OCI-LY3 (cell line): Measurements from ENCODE around the gene ANK2.

Source experiments
- H2AFZ ChIP-seq: fragments of 200-600, 300-600 bp; shearing (Covaris generic); 2 replicates; pipeline ENCODE4 v1.6.0; 2014; ENCODE audit warnings: antibody characterized with exemption, low read depth, low read length
- H3K27ac ChIP-seq: fragments of 200-600, 300-600 bp; sonication (generic); 2 replicates; pipeline ENCODE4 v1.5.1; 2014; ENCODE audit warnings: mild to moderate bottlenecking, low read length, moderate library complexity, mixed read lengths
- H3K27me3 ChIP-seq: fragments of 200-600, 300-600 bp; sonication (generic); 2 replicates; pipeline ENCODE4 v1.6.1; 2014; ENCODE audit warnings: low read depth, low read length, mixed read lengths
- H3K36me3 ChIP-seq: fragments of 200-600, 300-600 bp; sonication (generic); replicated peaks from 2 replicates; pipeline ENCODE3; 2014; ENCODE audit warnings: low read depth, low read length, mixed read lengths
- H3K4me1 ChIP-seq: fragments of 300-600, 200-600 bp; sonication (generic); 2 replicates; pipeline ENCODE4 v1.6.1; 2014; ENCODE audit warnings: low read length, mixed read lengths
- H3K4me2 ChIP-seq: fragments of 200-600, 300-600 bp; sonication (generic); 2 replicates; pipeline ENCODE4 v1.6.1; 2014; ENCODE audit warnings: low read length, mixed read lengths
- H3K4me3 ChIP-seq: fragments of 300-600, 200-600 bp; sonication (generic); 2 replicates; pipeline ENCODE4 v1.5.1; 2014; ENCODE audit warnings: antibody characterized with exemption, mild to moderate bottlenecking, low read length, moderate library complexity
- H3K79me2 ChIP-seq: fragments of 300-600, 200-600 bp; shearing (Covaris generic); 2 replicates; pipeline ENCODE4 v1.6.1; 2014; ENCODE audit warnings: mild to moderate bottlenecking, low read length, mixed read lengths
- H3K9ac ChIP-seq: fragments of 300-600, 200-600 bp; shearing (Covaris generic); 2 replicates; pipeline ENCODE4 v1.6.0; 2014; ENCODE audit warnings: mild to moderate bottlenecking, low read length, moderate library complexity
- H3K9me3 ChIP-seq: fragments of 200-600, 300-600 bp; shearing (Covaris generic); 2 replicates; pipeline ENCODE4 v1.6.1; 2014; ENCODE audit warnings: low read length, mixed read lengths; ENCODE audit not compliant: insufficient read depth
- H4K20me1 ChIP-seq: fragments of 200-600, 300-600 bp; sonication (generic); 2 replicates; pipeline ENCODE4 v1.6.1; 2016; ENCODE audit warnings: low read length, mixed read lengths; ENCODE audit not compliant: insufficient read depth
- CTCF ChIP-seq: fragments of 200-600, 300-600 bp; sonication (generic); IDR thresholded peaks from 2 replicates; pipeline ENCODE4 v1.5.1; 2014; ENCODE audit warnings: antibody characterized with exemption, low read length, low read depth
- EZH2phosphoT487 ChIP-seq: fragments of 200-600 bp; shearing (Covaris generic); IDR thresholded peaks from 2 replicates; pipeline ENCODE4 v1.6.1; 2018; ENCODE audit warnings: antibody characterized with exemption, mixed run types, low read depth

Gene ANK2

DNA sequence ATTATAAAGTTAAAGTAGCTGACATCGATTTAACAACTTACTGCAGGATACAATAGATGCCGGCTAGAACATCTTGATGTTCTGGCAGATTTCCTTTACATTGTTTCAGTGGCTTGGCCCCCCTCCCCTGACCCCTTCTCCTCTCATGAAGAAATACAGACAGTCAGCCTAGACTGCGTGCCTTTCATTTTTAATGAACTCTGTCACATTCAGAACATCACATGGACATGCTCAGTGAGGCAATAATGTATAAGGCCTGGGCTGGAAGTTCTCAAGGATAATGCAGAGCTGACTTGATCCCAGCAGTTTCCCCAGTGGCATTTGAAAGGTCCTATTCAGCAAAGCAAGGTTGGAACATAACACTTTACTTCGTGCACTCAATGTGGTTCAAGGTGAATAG is 239.2 kb downstream of the ANK2 start:
- Histone ChIP-seq H3K27ac (no peak overlapping the region), H3K9me3 (no peaks in the 10 kb centered on the region), H3K9ac (no peak overlapping the region), H3K4me1 (no peaks in the 10 kb centered on the region), H4K20me1 (no peaks in the 10 kb centered on the region), H3K27me3 (no peaks in the 10 kb centered on the region), H3K4me2 (no peak overlapping the region), H3K79me2 (no peaks in the 10 kb centered on the region), H3K36me3 (no peaks in the 10 kb centered on the region), H3K4me3 (no peak overlapping the region), H2AFZ (no peak overlapping the region)
- TF ChIP-seq EZH2phosphoT487 = no peak
- no peak for TF ChIP-seq CTCF

DNA sequence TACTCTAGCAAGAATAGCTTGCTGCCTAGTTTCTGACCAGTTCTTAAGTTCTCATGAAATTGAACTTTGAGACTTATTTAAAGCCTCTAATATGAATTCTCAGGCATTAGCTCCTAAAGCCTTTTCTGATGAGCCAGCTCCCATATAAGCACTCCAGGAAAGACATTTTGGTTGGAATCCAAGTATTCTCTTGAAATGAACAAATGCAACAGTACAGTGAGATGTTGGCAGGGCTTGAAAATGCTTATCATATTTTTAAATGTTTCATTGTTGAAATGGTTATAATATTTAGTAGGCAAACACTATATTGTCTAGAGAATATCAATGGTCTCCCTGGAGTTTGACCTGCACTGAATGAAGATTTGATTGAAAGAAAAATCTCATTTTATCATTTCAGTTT is 240.3 kb downstream of the ANK2 start:
- Histone ChIP-seq H3K27ac (no peak overlapping the region), H3K79me2 (no peaks in the 10 kb centered on the region), H2AFZ (no peak overlapping the region), H4K20me1 (no peaks in the 10 kb centered on the region), H3K4me2 (no peak overlapping the region), H3K36me3 (no peaks in the 10 kb centered on the region), H3K9me3 (no peaks in the 10 kb centered on the region), H3K4me1 (no peaks in the 10 kb centered on the region), H3K27me3 (no peaks in the 10 kb centered on the region), H3K4me3 (no peak overlapping the region), H3K9ac (no peak overlapping the region)
- TF ChIP-seq CTCF (no peak), EZH2phosphoT487 (no peak)

DNA sequence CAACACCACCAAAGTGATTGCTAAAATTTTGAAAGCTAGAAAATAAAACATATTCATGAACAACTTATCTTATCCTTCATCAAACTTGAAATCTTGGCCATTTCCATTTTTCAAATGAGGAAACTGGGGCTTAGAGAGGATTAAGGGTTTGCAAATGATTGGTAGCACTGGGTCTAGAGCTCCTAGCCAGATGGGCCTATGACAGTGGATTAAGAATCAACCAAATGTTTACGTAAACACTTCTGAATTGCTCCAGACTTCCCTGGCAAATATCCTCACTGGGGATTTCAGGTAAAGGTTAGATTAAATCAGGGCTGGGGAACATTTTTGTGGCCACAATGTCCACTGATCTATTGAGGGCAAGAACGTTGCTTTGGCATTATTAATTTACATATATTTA is 241.2 kb downstream of the ANK2 start:
- Histone ChIP-seq H3K27ac (no peak overlapping the region), H3K27me3 (no peaks in the 10 kb centered on the region), H3K4me3 (no peak overlapping the region), H3K4me2 (no peak overlapping the region), H2AFZ (no peak overlapping the region), H3K9me3 (no peaks in the 10 kb centered on the region), H3K36me3 (no peaks in the 10 kb centered on the region), H3K79me2 (no peaks in the 10 kb centered on the region), H4K20me1 (no peaks in the 10 kb centered on the region), H3K9ac (no peak overlapping the region), H3K4me1 (no peaks in the 10 kb centered on the region)
- TF ChIP-seq EZH2phosphoT487 (no peak), CTCF (no peak)

DNA sequence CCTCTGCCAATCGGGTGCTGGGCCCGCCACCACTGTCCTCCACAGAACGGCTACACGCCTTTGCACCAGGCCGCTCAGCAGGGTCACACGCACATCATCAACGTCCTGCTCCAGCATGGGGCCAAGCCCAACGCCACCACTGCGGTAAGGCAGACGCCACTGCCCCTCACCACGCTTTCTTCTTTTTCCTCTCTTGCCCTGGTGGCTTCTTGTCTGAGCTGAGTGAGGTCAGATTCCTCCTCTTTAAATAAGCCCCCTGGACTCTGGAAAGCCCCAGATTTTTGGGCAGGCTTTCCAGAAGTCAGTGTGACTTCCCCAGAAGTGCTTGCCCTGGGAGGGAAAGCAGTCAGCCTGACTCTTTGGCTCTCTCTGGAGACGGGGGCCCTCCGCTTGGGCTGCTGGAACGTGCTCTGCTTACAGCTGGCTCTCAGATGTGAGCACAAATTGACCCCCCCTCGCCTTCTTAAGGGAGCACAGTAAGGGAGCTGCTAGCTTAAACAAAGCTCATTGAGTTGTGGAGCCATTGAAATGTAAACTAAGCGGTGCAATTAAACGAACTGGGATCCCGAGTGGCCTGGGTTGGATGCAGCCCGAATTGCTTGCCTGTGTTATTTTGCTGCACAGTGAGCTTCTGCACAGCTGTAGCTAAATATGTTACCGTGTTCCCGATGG is 243.1 kb downstream of the ANK2 start:
- Histone ChIP-seq H3K9ac (no peak overlapping the region), H3K4me1 (no peaks in the 10 kb centered on the region), H3K27ac (no peak overlapping the region), H3K79me2 (no peaks in the 10 kb centered on the region), H3K9me3 (no peaks in the 10 kb centered on the region), H3K36me3 (no peaks in the 10 kb centered on the region), H4K20me1 (no peaks in the 10 kb centered on the region), H2AFZ (no peak overlapping the region), H3K4me2 (no peak overlapping the region), H3K27me3 (no peaks in the 10 kb centered on the region), H3K4me3 (no peak overlapping the region)
- TF ChIP-seq CTCF (no peak), EZH2phosphoT487 (no peak)
